Tibial artery (tissue), 4 donors: ENCODE data around the gene PECR.
"Not testable (repeated sequence)": the region's sequence is repeated elsewhere in the genome, so short reads cannot be mapped to it uniquely, and the experiment has no call there.

Source experiments
- DNase-seq, 2 donors: peaks; one replicate each; pipeline ENCODE4 v3.0.0-alpha.2; 2019
- H3K27ac ChIP-seq, 2 donors: fragments of 200-600 bp; sonication (generic) in 1 of 2; 1 replicate in 1 of 2; 2 replicates in 1 of 2; pipeline ENCODE4 v1.5.1; 2018 to 2019; ENCODE audit warnings: mild to moderate bottlenecking in 1 of 2
- H3K27me3 ChIP-seq, 2 donors: fragments of 200-600 bp; sonication (generic) in 1 of 2; one replicate each; pipeline versions ENCODE4 v1.5.1 to v1.6.0; 2016 to 2019
- H3K36me3 ChIP-seq, 3 donors: fragments of 200-600 bp; sonication (generic) in 2 of 3; one replicate each; pipeline ENCODE4 v1.5.1; 2016 to 2019; ENCODE audit warnings: mild to moderate bottlenecking in 2 of 3
- H3K4me1 ChIP-seq, 4 donors: fragments of 200-600 bp; sonication (generic) in 2 of 4; 1 replicate in 3 of 4; 2 replicates in 1 of 4; pipeline ENCODE4 v1.5.1; 2016 to 2019
- H3K4me3 ChIP-seq, 2 donors: fragments of 200-600 bp; sonication (generic) in 1 of 2; 1 replicate in 1 of 2; 2 replicates in 1 of 2; pipeline ENCODE4 v1.5.1; 2018 to 2019; ENCODE audit warnings: mild to moderate bottlenecking in 2 of 2
- H3K9me3 ChIP-seq, 3 donors: fragments of 200-600 bp; sonication (generic) in 1 of 3; one replicate each; pipeline ENCODE4 v1.5.1; 2016 to 2019
- CTCF ChIP-seq, 2 experiments: fragments of 200-600 bp in 1 of 2; fragments of 450-650 bp in 1 of 2; IDR thresholded peaks; one replicate each; pipeline ENCODE4 v1.5.1; 2017 to 2019; ENCODE audit warnings: antibody characterized with exemption in 2 of 2, mild to moderate bottlenecking in 1 of 2, moderate library complexity in 1 of 2
- intact Hi-C: fragments of 100-400 bp; cut with DNase I; formaldehyde crosslinking; loops from one replicate; pipeline ENCODE4 v1.15.0; 2023; ENCODE audit warnings: low total_unique reads

The PECR gene

GRCh38 chr2:215997219-215997618 is 84.4 kb downstream of the PECR start:
- no peaks in the 10 kb centered on the region for H3K27me3 ChIP-seq
- H3K27ac ChIP-seq: no peak overlapping the region
- no peak for DNase-seq
- intact Hi-C loops: no loop called here
- H3K4me1 ChIP-seq: no peaks in the 10 kb centered on the region
- no peak for TF ChIP-seq CTCF (IDR thresholded peaks at IDR 0.05)
- no peaks in the 10 kb centered on the region for H3K9me3 ChIP-seq
- H3K36me3 ChIP-seq: no peaks in the 10 kb centered on the region
- H3K4me3 ChIP-seq: no peak overlapping the region

GRCh38 chr2:215994911-215995310 is 86.7 kb downstream of the PECR start:
- TF ChIP-seq CTCF (IDR thresholded peaks at IDR 0.05): no peak
- H3K4me1 ChIP-seq: no peaks in the 10 kb centered on the region
- no peak for DNase-seq
- no peak overlapping the region for H3K4me3 ChIP-seq
- H3K27ac ChIP-seq: no peak overlapping the region
- H3K36me3 ChIP-seq: no peaks in the 10 kb centered on the region
- no peaks in the 10 kb centered on the region for H3K27me3 ChIP-seq
- intact Hi-C loops: no loop called here
- no peaks in the 10 kb centered on the region for H3K9me3 ChIP-seq

GRCh38 chr2:215988556-215989207 is 92.9 kb downstream of the PECR start:
- H3K27me3 ChIP-seq, DNase-seq, intact Hi-C loops: not testable (repeated sequence)

More at GRCh38 chr2:215988556-215989207, 92.9 kb downstream of the PECR start:
- not testable (repeated sequence) for H3K36me3 ChIP-seq, H3K4me3 ChIP-seq, H3K27ac ChIP-seq, H3K4me1 ChIP-seq, H3K9me3 ChIP-seq
